ENCODE measurements around the gene BMP2K.

- TF ChIP-seq POLR2A (IDR thresholded peaks at IDR 0.05) (no peak), CTCF (IDR thresholded peaks at IDR 0.05) (no peak)
Observed at GRCh38 chr4:78800965-78801364, 24.8 kb downstream of the BMP2K start.

Data from testis (tissue), 2 donors.